H9 (cell line): ENCODE data around the gene SIN3A. TPM values are rescaled to one million over a fixed set of nuclear protein-coding genes. Genes with fewer than 3 reads are reported as not detected.

Experiments used
- DNase-seq: peaks from one replicate; pipeline ENCODE4 v3.0.0-alpha.2; 2017
- H2AFZ ChIP-seq: one replicate; pipeline ENCODE4 v1.6.1; 2013; ENCODE audit warnings: mild to moderate bottlenecking, low read length, control low read depth, moderate library complexity
- H2AK5ac ChIP-seq: 2 replicates; pipeline ENCODE4 v1.6.1; 2013; ENCODE audit warnings: low read length, control low read depth, mixed read lengths; ENCODE audit not compliant: insufficient read length
- H2BK120ac ChIP-seq: one replicate; pipeline ENCODE4 v1.6.1; 2013; ENCODE audit warnings: low read depth, mild to moderate bottlenecking, low read length, control low read depth, inconsistent platforms; ENCODE audit not compliant: poor library complexity, severe bottlenecking
- H2BK12ac ChIP-seq: 2 replicates; pipeline ENCODE4 v1.6.1; 2013; ENCODE audit warnings: low read length, control low read depth, mixed read lengths, low read depth; ENCODE audit not compliant: insufficient read length
- H2BK15ac ChIP-seq: 2 replicates; pipeline ENCODE4 v1.6.1; 2013; ENCODE audit warnings: low read depth, low read length, control low read depth
- H2BK20ac ChIP-seq: one replicate; pipeline ENCODE4 v1.6.1; 2013; ENCODE audit warnings: low read depth, mild to moderate bottlenecking, low read length, control low read depth, inconsistent platforms; ENCODE audit not compliant: poor library complexity, severe bottlenecking
- H2BK5ac ChIP-seq: 2 replicates; pipeline ENCODE4 v1.6.1; 2013; ENCODE audit warnings: low read length, control low read depth, mixed read lengths; ENCODE audit not compliant: insufficient read length
- H3K14ac ChIP-seq: 2 replicates; pipeline ENCODE4 v1.6.1; 2013; ENCODE audit warnings: low read length, control low read depth; ENCODE audit not compliant: insufficient read depth
- H3K18ac ChIP-seq: 2 replicates; pipeline ENCODE4 v1.6.1; 2013; ENCODE audit warnings: low read depth, mild to moderate bottlenecking, mixed read lengths, low read length, control low read depth; ENCODE audit not compliant: insufficient read length
- H3K23ac ChIP-seq: 2 replicates; pipeline ENCODE4 v1.6.1; 2013; ENCODE audit warnings: low read length, control low read depth, mixed read lengths, low read depth; ENCODE audit not compliant: insufficient read length
- H3K23me2 ChIP-seq: 2 replicates; pipeline ENCODE4 v1.6.1; 2013; ENCODE audit warnings: low read depth, mild to moderate bottlenecking, mixed read lengths, low read length, control low read depth; ENCODE audit not compliant: insufficient read length, poor library complexity, severe bottlenecking
- H3K27ac ChIP-seq: 2 replicates; pipeline ENCODE4 v1.5.1; 2013; ENCODE audit warnings: low read length, control low read depth, mixed read lengths, low read depth; ENCODE audit not compliant: insufficient read length
- H3K27me3 ChIP-seq: 2 replicates; pipeline ENCODE4 v1.6.1; 2013; ENCODE audit warnings: low read length, control low read depth, inconsistent platforms; ENCODE audit not compliant: insufficient read depth
- H3K4ac ChIP-seq: 2 replicates; pipeline ENCODE4 v1.6.1; 2013; ENCODE audit warnings: low read depth, mild to moderate bottlenecking, control low read depth, inconsistent platforms, low read length, moderate library complexity
- H3K4me1 ChIP-seq: 2 replicates; pipeline ENCODE4 v1.6.1; 2013; ENCODE audit warnings: low read length, control low read depth, inconsistent platforms; ENCODE audit not compliant: insufficient read depth
- H3K4me2 ChIP-seq: 2 replicates; pipeline ENCODE4 v1.6.1; 2013; ENCODE audit warnings: low read length, control low read depth, mixed read lengths; ENCODE audit not compliant: insufficient read length, insufficient read depth
- H3K56ac ChIP-seq: 2 replicates; pipeline ENCODE4 v1.6.1; 2013; ENCODE audit warnings: low read depth, mild to moderate bottlenecking, mixed read lengths, low read length, control low read depth; ENCODE audit not compliant: insufficient read length
- H3K79me1 ChIP-seq: 2 replicates; pipeline ENCODE4 v1.6.1; 2013; ENCODE audit warnings: low read depth, mild to moderate bottlenecking, moderate library complexity, low read length, control low read depth, inconsistent platforms; ENCODE audit not compliant: insufficient read depth, poor library complexity, severe bottlenecking
- H3K79me2 ChIP-seq: 2 replicates; pipeline ENCODE4 v1.6.1; 2013; ENCODE audit warnings: low read length, control low read depth, inconsistent platforms; ENCODE audit not compliant: insufficient read depth
- H3K9ac ChIP-seq: 2 replicates; pipeline ENCODE4 v1.6.1; 2013; ENCODE audit warnings: low read length, control low read depth, mixed read lengths; ENCODE audit not compliant: insufficient read length; ENCODE audit errors: extremely low read depth
- H3K9me3 ChIP-seq: one replicate; pipeline ENCODE4 v1.6.1; 2013; ENCODE audit warnings: low read depth, low read length, inconsistent platforms; ENCODE audit not compliant: control insufficient read depth
- H3T11ph ChIP-seq: one replicate; pipeline ENCODE4 v1.6.1; 2013; ENCODE audit warnings: mild to moderate bottlenecking, low read length, control low read depth, inconsistent platforms
- H4K20me1 ChIP-seq: one replicate; pipeline ENCODE4 v1.6.1; 2013; ENCODE audit not compliant: control insufficient read depth, insufficient read length, insufficient read depth
- H4K5ac ChIP-seq: 2 replicates; pipeline ENCODE4 v1.6.1; 2013; ENCODE audit warnings: low read depth, mild to moderate bottlenecking, mixed read lengths, low read length, control low read depth; ENCODE audit not compliant: insufficient read length
- H4K8ac ChIP-seq: replicated peaks from 2 replicates; pipeline ENCODE4 v1.6.1; 2013; ENCODE audit warnings: low read length, control low read depth, mixed read lengths, low read depth; ENCODE audit not compliant: insufficient read length
- H4K91ac ChIP-seq: 2 replicates; pipeline ENCODE4 v1.6.1; 2013; ENCODE audit warnings: low read depth, mild to moderate bottlenecking, moderate library complexity, mixed read lengths, low read length, control low read depth; ENCODE audit not compliant: insufficient read length
- H3K27ac Mint-ChIP-seq, 3 experiments: 2 replicates in 2 of 3; 3 replicates in 1 of 3; pipeline ENCODE4 v1.8.0; 2020 to 2021; ENCODE audit warnings: mixed read lengths in 3 of 3, mild to moderate bottlenecking in 1 of 3, moderate library complexity in 1 of 3
- H3K27me3 Mint-ChIP-seq: 2 replicates; pipeline ENCODE4 v1.8.0; 2021; ENCODE audit warnings: low read depth, mild to moderate bottlenecking, moderate library complexity, mixed read lengths
- H3K36me3 Mint-ChIP-seq, 3 experiments: 2 replicates in 2 of 3; 3 replicates in 1 of 3; pipeline ENCODE4 v1.8.0; 2020 to 2021; ENCODE audit warnings: low read depth in 3 of 3, mixed read lengths in 3 of 3; ENCODE audit not compliant: insufficient read depth in 1 of 3
- H3K4me1 Mint-ChIP-seq, 2 experiments: 2 replicates each; pipeline ENCODE4 v1.8.0; 2020; ENCODE audit warnings: mixed read lengths in 2 of 2
- H3K4me3 Mint-ChIP-seq, 2 experiments: 2 replicates in 1 of 2; 3 replicates in 1 of 2; pipeline ENCODE4 v1.8.0; 2020 to 2021; ENCODE audit warnings: mild to moderate bottlenecking in 2 of 2, mixed read lengths in 2 of 2, moderate library complexity in 1 of 2
- H3K9me3 Mint-ChIP-seq, 2 experiments: 2 replicates in 1 of 2; 3 replicates in 1 of 2; pipeline ENCODE4 v1.8.0; 2020; ENCODE audit warnings: mild to moderate bottlenecking in 2 of 2, mixed read lengths in 2 of 2, moderate library complexity in 1 of 2
- WGBS: extraction: QIAGEN DNeasy Blood & Tissue Kit; methylation state at CpG from one replicate; pipeline ENCODE4 v1.1.7; 2013; ENCODE audit warnings: missing lambda C conversion rate, low lambda C conversion rate, mixed read lengths; ENCODE audit not compliant: insufficient read length; ENCODE audit errors: extremely low coverage; 5-methylcytosine and 5-hydroxymethylcytosine counted together
- total RNA-seq: library from RNA; stranded (reverse); gene quantifications from 2 replicates; pipeline ENCODE4 v1.2.1, GENCODE V29; 2021
- TF ChIP-seq, protein P1 (sequence below): fragments of 200-600 bp; sonication (generic); conservative IDR thresholded peaks from 3 replicates; pipeline ENCODE4 v1.8.0; 2021; ENCODE audit warnings: antibody characterized with exemption, mild to moderate bottlenecking

Gene SIN3A
- total RNA-seq, 1 experiment from 2014 or later = 102 TPM

DNA sequence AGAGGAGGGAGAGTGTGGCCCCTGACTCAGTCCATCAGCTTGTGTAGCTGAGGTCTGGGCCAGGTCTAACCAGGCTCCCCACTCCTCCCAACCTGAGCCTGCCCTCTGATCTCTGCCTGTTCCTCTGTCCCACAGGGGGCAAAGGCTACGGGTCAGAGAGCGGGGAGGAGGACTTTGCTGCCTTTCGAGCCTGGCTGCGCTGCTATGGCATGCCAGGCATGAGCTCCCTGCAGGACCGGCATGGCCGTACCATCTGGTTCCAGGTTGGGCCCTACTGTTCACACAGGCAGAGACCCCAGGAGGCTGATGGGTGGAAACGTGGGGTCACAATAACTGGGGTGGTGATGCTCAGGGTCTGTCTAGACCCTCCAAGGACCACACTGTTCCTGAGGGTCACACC lies 97.9 kb downstream of the SIN3A start:
- Histone ChIP-seq H4K91ac (no peak overlapping the region), H4K8ac (no peak overlapping the region), H3K23me2 (peaks cover under 1% of the 10 kb centered on the region), H2BK5ac (no peak overlapping the region), H3K27ac (no peak overlapping the region), H3K27me3 (no peaks in the 10 kb centered on the region; the same call in 1 of the 2 replicates), H2BK20ac (no peak overlapping the region), H3K9ac (no peak overlapping the region), H3K4me2 (no peak overlapping the region), H3K56ac (no peak overlapping the region), H3K79me1 (no peaks in the 10 kb centered on the region), H3K4me1 (no peaks in the 10 kb centered on the region), H4K20me1 (no peaks in the 10 kb centered on the region), H2BK15ac (no peak overlapping the region), H3K14ac (no peak overlapping the region; the same call in 1 of the 2 replicates), H2BK12ac (no peak overlapping the region), H3K23ac (no peak overlapping the region), H3K9me3 (no peaks in the 10 kb centered on the region), H2BK120ac (no peak overlapping the region), H4K5ac (no peak overlapping the region), H2AFZ (no peak overlapping the region), H2AK5ac (no peak overlapping the region), H3K79me2 (no peaks in the 10 kb centered on the region), H3K18ac (no peak overlapping the region), H3T11ph (no peak overlapping the region), H3K4ac (no peak overlapping the region)
- Mint-ChIP-seq H3K4me1 (peaks cover 2 to 3% of the 10 kb centered on the region in 2 experiments), H3K27me3 (peaks cover 9% of the 10 kb centered on the region), H3K36me3 (peaks cover 12 to 22% (median 14%) of the 10 kb centered on the region in 3 experiments), H3K9me3 (no peaks in the 10 kb centered on the region), H3K27ac (no peak overlapping the region; a peak in 1 of 7 replicates), H3K4me3 (no peak overlapping the region)
- no peak for DNase-seq
- WGBS = no CpG with 5 or more reads among the region's 7 CpGs
- TF ChIP-seq, protein P1, sequence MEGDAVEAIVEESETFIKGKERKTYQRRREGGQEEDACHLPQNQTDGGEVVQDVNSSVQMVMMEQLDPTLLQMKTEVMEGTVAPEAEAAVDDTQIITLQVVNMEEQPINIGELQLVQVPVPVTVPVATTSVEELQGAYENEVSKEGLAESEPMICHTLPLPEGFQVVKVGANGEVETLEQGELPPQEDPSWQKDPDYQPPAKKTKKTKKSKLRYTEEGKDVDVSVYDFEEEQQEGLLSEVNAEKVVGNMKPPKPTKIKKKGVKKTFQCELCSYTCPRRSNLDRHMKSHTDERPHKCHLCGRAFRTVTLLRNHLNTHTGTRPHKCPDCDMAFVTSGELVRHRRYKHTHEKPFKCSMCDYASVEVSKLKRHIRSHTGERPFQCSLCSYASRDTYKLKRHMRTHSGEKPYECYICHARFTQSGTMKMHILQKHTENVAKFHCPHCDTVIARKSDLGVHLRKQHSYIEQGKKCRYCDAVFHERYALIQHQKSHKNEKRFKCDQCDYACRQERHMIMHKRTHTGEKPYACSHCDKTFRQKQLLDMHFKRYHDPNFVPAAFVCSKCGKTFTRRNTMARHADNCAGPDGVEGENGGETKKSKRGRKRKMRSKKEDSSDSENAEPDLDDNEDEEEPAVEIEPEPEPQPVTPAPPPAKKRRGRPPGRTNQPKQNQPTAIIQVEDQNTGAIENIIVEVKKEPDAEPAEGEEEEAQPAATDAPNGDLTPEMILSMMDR = no peak
